HG03039 (cell line): ENCODE results near the gene C9orf50.
A peak's percentile ranks its signal among the peaks of the same experiment; 100 is the strongest.
"Not testable (repeated sequence)": the region's sequence is repeated elsewhere in the genome, so short reads cannot be mapped to it uniquely, and the experiment has no call there.

ENCODE experiments used
- ATAC-seq: cut with Tn5 transposase; IDR thresholded peaks from one replicate; pipeline ENCODE4 v1.9.1; 2021; ENCODE audit warnings: mild to moderate bottlenecking, moderate library complexity; ENCODE audit not compliant: unreplicated experiment

The C9orf50 gene

GRCh38 chr9:129648092-129648763 lies 27.3 kb upstream of the C9orf50 start:
- no peak for ATAC-seq

GRCh38 chr9:129647635-129648034 lies 26.7 kb upstream of the C9orf50 start:
- ATAC-seq: no peak

GRCh38 chr9:129646654-129647053 lies 25.8 kb upstream of the C9orf50 start:
- ATAC-seq: no peak

GRCh38 chr9:129646252-129646651 lies 25.4 kb upstream of the C9orf50 start:
- ATAC-seq: no peak

GRCh38 chr9:129644902-129645301 lies 24.0 kb upstream of the C9orf50 start:
- ATAC-seq: no peak

GRCh38 chr9:129644365-129644764 lies 23.5 kb upstream of the C9orf50 start:
- no peak for ATAC-seq

- ATAC-seq: no peak
Measured at GRCh38 chr9:129643706-129644105, 22.8 kb upstream of the C9orf50 start.

- ATAC-seq: peak; percentile 74
Measured at GRCh38 chr9:129641750-129642585, 21.1 kb upstream of the C9orf50 start, which contains the start of gene ASB6. TSS of gene ASB6 (minus strand) at chr9:129642151. CDS start at chr9:129641999, 152 bp downstream.

GRCh38 chr9:129640871-129641749 lies 20.2 kb upstream of the C9orf50 start:
- ATAC-seq: no peak

- ATAC-seq: no peak
Measured at GRCh38 chr9:129640086-129640870, 19.4 kb upstream of the C9orf50 start.

- ATAC-seq: no peak
Measured at GRCh38 chr9:129639756-129640085, 18.8 kb upstream of the C9orf50 start.

GRCh38 chr9:129639034-129639630 lies 18.2 kb upstream of the C9orf50 start:
- ATAC-seq: no peak

GRCh38 chr9:129637673-129638439 lies 17.0 kb upstream of the C9orf50 start:
- no peak for ATAC-seq

- no peak for ATAC-seq
Measured at GRCh38 chr9:129637102-129637501, 16.2 kb upstream of the C9orf50 start.

GRCh38 chr9:129636343-129636742 lies 15.4 kb upstream of the C9orf50 start:
- not testable (repeated sequence) for ATAC-seq

GRCh38 chr9:129635099-129636065 lies 14.5 kb upstream of the C9orf50 start:
- no peak for ATAC-seq

- ATAC-seq: no peak
Measured at GRCh38 chr9:129633848-129634247, 12.9 kb upstream of the C9orf50 start.

GRCh38 chr9:129633207-129633606 lies 12.3 kb upstream of the C9orf50 start:
- no peak for ATAC-seq
